RWPE1 (cell line): Measurements from ENCODE around the gene ZNF445.
"Not testable (repeated sequence)": the region's sequence is repeated elsewhere in the genome, so short reads cannot be mapped to it uniquely, and the experiment has no call there.

Source experiments
- CTCF ChIA-PET: fragments of 350-600 bp; sonication (Branson Sonifier 250); formaldehyde crosslinking; extraction: SDS; loops from one replicate; lab custom pipeline; 2021; lab: Yijun Ruan, JAX
- POLR2A ChIA-PET: fragments of 400-600 bp; formaldehyde crosslinking; extraction: SDS; loops from one replicate; lab custom pipeline; 2020; ENCODE audit warnings: antibody characterized with exemption; ENCODE audit not compliant: low non-redundant PET; lab: Yijun Ruan, JAX
- DNase-seq: peaks from one replicate; pipeline ENCODE4 v3.0.0; 2012; ENCODE audit warnings: low spot score
- H3K27ac ChIP-seq: fragments of 450-650 bp; 2 replicates; pipeline ENCODE4 v1.5.1; 2017
- CTCF ChIP-seq: fragments of 450-650 bp; conservative IDR thresholded peaks from 2 replicates; pipeline ENCODE4 v1.5.1; 2017; ENCODE audit warnings: low read depth, mild to moderate bottlenecking

The ZNF445 gene

GRCh38 chr3:44398853-44399252 lies 78.6 kb downstream of the ZNF445 start:
- ChIA-PET POLR2A (no interaction called here), CTCF (no interaction called here)
- TF ChIP-seq CTCF = no peak
- no peak overlapping the region for H3K27ac ChIP-seq
- no peak for DNase-seq

- POLR2A ChIA-PET, CTCF ChIA-PET, DNase-seq, H3K27ac ChIP-seq: not testable (repeated sequence)
These were observed 79.2 kb downstream of the ZNF445 start for GRCh38 chr3:44398271-44398670.

- no peak for DNase-seq
- no peak for TF ChIP-seq CTCF
- ChIA-PET POLR2A (no interaction called here), CTCF (interaction anchor here (0.5 to 0.7 kb wide), 2 partner anchors 90 to 1454 kb away, joined by 4 to 6 read pairs; no protein-coding TSS in a partner anchor)
- H3K27ac ChIP-seq = no peak overlapping the region
These were observed 81.0 kb downstream of the ZNF445 start for GRCh38 chr3:44396200-44397171.

GRCh38 chr3:44395714-44396113 lies 81.8 kb downstream of the ZNF445 start:
- no peak for TF ChIP-seq CTCF
- POLR2A ChIA-PET = no interaction called here
- H3K27ac ChIP-seq = no peak overlapping the region
- CTCF ChIA-PET = no interaction called here
- no peak for DNase-seq

GRCh38 chr3:44392489-44392888 lies 85.0 kb downstream of the ZNF445 start:
- TF ChIP-seq CTCF = no peak
- H3K27ac ChIP-seq = no peak overlapping the region
- CTCF ChIA-PET = no interaction called here
- POLR2A ChIA-PET = no interaction called here
- DNase-seq = no peak

GRCh38 chr3:44387404-44387803 lies 90.1 kb downstream of the ZNF445 start:
- POLR2A ChIA-PET = no interaction called here
- no peak for TF ChIP-seq CTCF
- H3K27ac ChIP-seq = no peak overlapping the region
- CTCF ChIA-PET = interaction anchor here (0.6 kb wide), 1 partner anchor 31 kb away, joined by 3 read pairs; no protein-coding TSS in a partner anchor
- no peak for DNase-seq
